MCF 10A (cell line): ENCODE results near the gene HSF2BP. TPM values are rescaled to one million over a fixed set of nuclear protein-coding genes. Genes with fewer than 3 reads are reported as not detected.
A peak's percentile ranks its signal among the peaks of the same experiment; 100 is the strongest.

ENCODE experiments used
- BruUV-seq: library from RNA; stranded (reverse); fragments of 400-500 nt; replicated peaks from 2 replicates; lab custom pipeline; 2021; lab: Mats Ljungman, UMichigan
- CTCF ChIA-PET: fragments of 300-600 bp; sonication (Branson Sonifier 250); formaldehyde crosslinking; extraction: SDS; loops from one replicate; lab custom pipeline; 2021; ENCODE audit warnings: antibody characterized with exemption, inconsistent platforms; lab: Yijun Ruan, JAX
- POLR2A ChIA-PET: fragments of 300-600, 350-650 bp; sonication (Branson Sonifier 250); formaldehyde crosslinking; extraction: SDS; loops from one replicate; lab custom pipeline; 2020; ENCODE audit warnings: antibody characterized with exemption, inconsistent platforms; lab: Yijun Ruan, JAX
- DNase-seq: peaks from one replicate; pipeline ENCODE4 v3.0.0-alpha.2; 2018; ENCODE audit not compliant: unreplicated experiment
- H3K27ac Mint-ChIP-seq: one replicate; pipeline ENCODE4 v1.8.0; 2022; ENCODE audit warnings: mild to moderate bottlenecking, low read depth, mixed read lengths; ENCODE audit not compliant: unreplicated experiment
- H3K27me3 Mint-ChIP-seq: one replicate; pipeline ENCODE4 v1.8.0; 2022; ENCODE audit warnings: mixed read lengths; ENCODE audit not compliant: insufficient read depth, unreplicated experiment
- H3K36me3 Mint-ChIP-seq: one replicate; pipeline ENCODE4 v1.8.0; 2022; ENCODE audit warnings: mild to moderate bottlenecking, moderate library complexity, mixed read lengths; ENCODE audit not compliant: insufficient read depth, unreplicated experiment
- H3K4me1 Mint-ChIP-seq: one replicate; pipeline ENCODE4 v1.8.0; 2022; ENCODE audit warnings: mixed read lengths; ENCODE audit not compliant: insufficient read depth, unreplicated experiment
- H3K4me3 Mint-ChIP-seq: one replicate; pipeline ENCODE4 v1.8.0; 2022; ENCODE audit warnings: mild to moderate bottlenecking, moderate library complexity, mixed read lengths; ENCODE audit not compliant: unreplicated experiment
- H3K9me3 Mint-ChIP-seq: one replicate; pipeline ENCODE4 v1.8.0; 2022; ENCODE audit warnings: mixed read lengths; ENCODE audit not compliant: unreplicated experiment
- intact Hi-C: fragments of 100-400 bp; cut with micrococcal nuclease; formaldehyde crosslinking; loops from 2 replicates; pipeline ENCODE4 v1.14.1; 2022
- total RNA-seq: library from RNA; stranded (reverse); gene quantifications from 2 replicates; pipeline ENCODE4 v1.2.3, GENCODE V29; 2022
- TF ChIP-seq, protein P1 (sequence below): fragments of 200-600 bp; IDR thresholded peaks from one replicate; pipeline ENCODE4 v1.8.0; 2022; ENCODE audit warnings: antibody characterized with exemption, mild to moderate bottlenecking; ENCODE audit not compliant: unreplicated experiment

HSF2BP gene
- total RNA-seq, 1 experiment from 2014 or later = 6.8 TPM

GRCh38 chr21:43609501-43610340, 49.6 kb downstream of the HSF2BP start:
- Mint-ChIP-seq H3K36me3 (no peaks in the 10 kb centered on the region), H3K9me3 (no peaks in the 10 kb centered on the region), H3K27me3 (no peaks in the 10 kb centered on the region), H3K27ac (no peak overlapping the region), H3K4me1 (peaks cover 35% of the 10 kb centered on the region), H3K4me3 (no peak overlapping the region)
- no TSS peak for BruUV-seq
- ChIA-PET CTCF (interaction anchor here (2.7 to 4.9 kb wide), 2 partner anchors 12 to 36 kb away, joined by 15 to 44 read pairs; no protein-coding TSS in a partner anchor), POLR2A (interaction anchor here (0.6 to 1.7 kb wide), 7 partner anchors 9 to 135 kb away, joined by 4 to 8 read pairs (median 4); no protein-coding TSS in a partner anchor)
- TF ChIP-seq, protein P1, sequence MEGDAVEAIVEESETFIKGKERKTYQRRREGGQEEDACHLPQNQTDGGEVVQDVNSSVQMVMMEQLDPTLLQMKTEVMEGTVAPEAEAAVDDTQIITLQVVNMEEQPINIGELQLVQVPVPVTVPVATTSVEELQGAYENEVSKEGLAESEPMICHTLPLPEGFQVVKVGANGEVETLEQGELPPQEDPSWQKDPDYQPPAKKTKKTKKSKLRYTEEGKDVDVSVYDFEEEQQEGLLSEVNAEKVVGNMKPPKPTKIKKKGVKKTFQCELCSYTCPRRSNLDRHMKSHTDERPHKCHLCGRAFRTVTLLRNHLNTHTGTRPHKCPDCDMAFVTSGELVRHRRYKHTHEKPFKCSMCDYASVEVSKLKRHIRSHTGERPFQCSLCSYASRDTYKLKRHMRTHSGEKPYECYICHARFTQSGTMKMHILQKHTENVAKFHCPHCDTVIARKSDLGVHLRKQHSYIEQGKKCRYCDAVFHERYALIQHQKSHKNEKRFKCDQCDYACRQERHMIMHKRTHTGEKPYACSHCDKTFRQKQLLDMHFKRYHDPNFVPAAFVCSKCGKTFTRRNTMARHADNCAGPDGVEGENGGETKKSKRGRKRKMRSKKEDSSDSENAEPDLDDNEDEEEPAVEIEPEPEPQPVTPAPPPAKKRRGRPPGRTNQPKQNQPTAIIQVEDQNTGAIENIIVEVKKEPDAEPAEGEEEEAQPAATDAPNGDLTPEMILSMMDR = no peak
- intact Hi-C loops = no loop called here
- peak; percentile 98 for DNase-seq

DNA sequence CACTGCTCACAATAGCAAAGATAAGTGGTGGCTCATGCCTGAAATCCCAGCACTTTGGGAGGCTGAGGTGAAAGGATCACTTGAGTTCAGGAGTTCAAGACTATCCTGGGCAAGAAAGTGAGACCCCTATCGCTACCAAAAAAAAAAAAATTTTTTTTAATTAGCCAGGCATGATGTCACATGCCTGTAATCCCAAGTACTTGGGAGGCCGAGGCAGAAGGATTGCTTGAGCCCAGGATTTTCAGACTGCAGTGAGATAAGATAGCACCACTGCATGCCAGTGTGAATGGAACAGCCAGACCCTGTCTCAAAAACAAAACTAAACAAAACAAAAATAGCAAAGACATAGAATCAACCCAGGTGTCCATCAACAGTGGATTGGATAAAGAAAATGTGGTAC, 50.6 kb downstream of the HSF2BP start:
- intact Hi-C loops = loop anchor here (1.0 kb wide), 1 partner anchor 22 kb away; no protein-coding TSS in a partner anchor
- BruUV-seq = no TSS peak
- Mint-ChIP-seq H3K27ac (no peak overlapping the region), H3K4me3 (no peak overlapping the region), H3K27me3 (no peaks in the 10 kb centered on the region), H3K9me3 (no peaks in the 10 kb centered on the region), H3K36me3 (no peaks in the 10 kb centered on the region), H3K4me1 (peaks cover 35% of the 10 kb centered on the region)
- TF ChIP-seq, protein P1 = no peak
- POLR2A ChIA-PET = interaction anchor here (1.0 to 1.7 kb wide), 2 partner anchors 8 to 10 kb away, joined by 4 to 6 read pairs; no protein-coding TSS in a partner anchor
- CTCF ChIA-PET = no interaction called here
- no peak for DNase-seq

- TF ChIP-seq, protein P1 = no peak
- Mint-ChIP-seq H3K9me3 (no peaks in the 10 kb centered on the region), H3K4me3 (peak overlapping the region; percentile 45), H3K27me3 (no peaks in the 10 kb centered on the region), H3K4me1 (peaks cover 35% of the 10 kb centered on the region), H3K36me3 (no peaks in the 10 kb centered on the region), H3K27ac (no peak overlapping the region)
- intact Hi-C loops = loop anchor here (1.0 kb wide), 1 partner anchor 22 kb away; no protein-coding TSS in a partner anchor
- DNase-seq = peak; percentile 82
- ChIA-PET CTCF (no interaction called here), POLR2A (interaction anchor here (0.8 to 2.7 kb wide), 4 partner anchors 9 to 22 kb away, joined by 3 to 8 read pairs (median 5); no protein-coding TSS in a partner anchor)
- no TSS peak for BruUV-seq
Observed at GRCh38 chr21:43608225-43608624, 51.1 kb downstream of the HSF2BP start.
